CD14-positive monocyte (primary cell): ENCODE data around the gene OR5K2. TPM values are rescaled to one million over a fixed set of nuclear protein-coding genes. Genes with fewer than 3 reads are reported as not detected.

Experiments used
- DNase-seq, 3 donors: peaks; one replicate each; pipeline ENCODE4 v3.0.0-alpha.2; 2011 to 2022
- H2AFZ ChIP-seq: 2 replicates; pipeline ENCODE4 v1.6.0; 2012; ENCODE audit warnings: mild to moderate bottlenecking, low read depth, low read length, inconsistent platforms; ENCODE audit not compliant: insufficient read depth, poor library complexity, severe bottlenecking
- H3K27ac ChIP-seq, 2 donors: 1 replicate in 1 of 2; 2 replicates in 1 of 2; pipeline ENCODE4 v1.5.1; 2012 to 2013; ENCODE audit warnings: low read length in 2 of 2, control low read depth in 1 of 2, inconsistent platforms in 1 of 2, low read depth in 1 of 2, mild to moderate bottlenecking in 1 of 2
- H3K27me3 ChIP-seq, 2 donors: one replicate each; pipeline versions ENCODE4 v1.6.0 to v1.6.1; 2011 to 2013; ENCODE audit warnings: low read length in 2 of 2; ENCODE audit not compliant: control insufficient read depth in 2 of 2, insufficient read depth in 2 of 2
- H3K36me3 ChIP-seq, 2 donors: replicated peaks in 1 of 2; 1 replicate in 1 of 2; 2 replicates in 1 of 2; pipeline versions ENCODE4 v1.5.1 to v1.6.1; 2012 to 2013; ENCODE audit warnings: low read length in 2 of 2, control low read depth in 1 of 2, inconsistent platforms in 1 of 2, mild to moderate bottlenecking in 1 of 2; ENCODE audit not compliant: insufficient read depth in 2 of 2, control insufficient read depth in 1 of 2
- H3K4me1 ChIP-seq, 2 donors: 1 replicate in 1 of 2; 2 replicates in 1 of 2; pipeline versions ENCODE4 v1.5.1 to v1.6.1; 2012 to 2013; ENCODE audit warnings: low read length in 2 of 2, control low read depth in 1 of 2, inconsistent platforms in 1 of 2, mild to moderate bottlenecking in 1 of 2, moderate library complexity in 1 of 2; ENCODE audit not compliant: insufficient read depth in 2 of 2, control insufficient read depth in 1 of 2
- H3K4me2 ChIP-seq: replicated peaks from 2 replicates; pipeline ENCODE3; 2012; ENCODE audit warnings: low read length, moderate library complexity, mild to moderate bottlenecking; ENCODE audit not compliant: poor library complexity, severe bottlenecking; ENCODE audit errors: extremely low read depth
- H3K4me3 ChIP-seq, 3 experiments: fragments of 200-600 bp in 1 of 3; sonication (generic) in 1 of 3; replicated peaks in 1 of 3; 1 replicate in 2 of 3; 2 replicates in 1 of 3; pipeline ENCODE4 v1.5.1; 2011 to 2013; ENCODE audit warnings: low read length in 3 of 3, mild to moderate bottlenecking in 3 of 3, control low read depth in 2 of 3, low read depth in 2 of 3, inconsistent platforms in 1 of 3, moderate library complexity in 1 of 3
- H3K79me2 ChIP-seq: 2 replicates; pipeline ENCODE4 v1.6.0; 2012; ENCODE audit warnings: mild to moderate bottlenecking, control low read depth, inconsistent platforms, low read length, moderate library complexity; ENCODE audit not compliant: insufficient read depth
- H3K9ac ChIP-seq: 2 replicates; pipeline ENCODE4 v1.6.0; 2017; ENCODE audit warnings: low read length, mild to moderate bottlenecking; ENCODE audit not compliant: insufficient read depth, poor library complexity, severe bottlenecking
- H3K9me3 ChIP-seq, 2 donors: replicated peaks in 1 of 2; 1 replicate in 1 of 2; 2 replicates in 1 of 2; pipeline versions ENCODE4 v1.5.1 to v1.6.1; 2012 to 2013; ENCODE audit warnings: low read length in 2 of 2, control low read depth in 1 of 2; ENCODE audit not compliant: control insufficient read depth in 1 of 2, insufficient read depth in 1 of 2
- H4K20me1 ChIP-seq: 2 replicates; pipeline ENCODE4 v1.6.0; 2012; ENCODE audit warnings: mild to moderate bottlenecking, low read length, control low read depth, moderate library complexity; ENCODE audit not compliant: insufficient read depth
- H3K27ac Mint-ChIP-seq, 7 donors: one replicate each; pipeline ENCODE4 v1.8.0; 2020; ENCODE audit warnings: mild to moderate bottlenecking in 7 of 7, mixed read lengths in 7 of 7, moderate library complexity in 6 of 7, inconsistent platforms in 2 of 7
- H3K27me3 Mint-ChIP-seq, 3 donors: one replicate each; pipeline ENCODE4 v1.8.0; 2021 to 2022; ENCODE audit warnings: low read depth in 3 of 3, mild to moderate bottlenecking in 3 of 3, mixed read lengths in 3 of 3, moderate library complexity in 3 of 3, inconsistent platforms in 1 of 3
- H3K36me3 Mint-ChIP-seq, 2 donors: one replicate each; pipeline ENCODE4 v1.8.0; 2020; ENCODE audit warnings: mixed read lengths in 2 of 2, inconsistent platforms in 1 of 2, mild to moderate bottlenecking in 1 of 2
- H3K4me1 Mint-ChIP-seq: one replicate; pipeline ENCODE4 v1.8.0; 2020; ENCODE audit warnings: mild to moderate bottlenecking, mixed read lengths
- H3K4me3 Mint-ChIP-seq, 2 donors: one replicate each; pipeline ENCODE4 v1.8.0; 2020; ENCODE audit warnings: mild to moderate bottlenecking in 2 of 2, mixed read lengths in 2 of 2, moderate library complexity in 1 of 2
- H3K9me3 Mint-ChIP-seq, 7 donors: one replicate each; pipeline ENCODE4 v1.8.0; 2020 to 2022; ENCODE audit warnings: mixed read lengths in 7 of 7, mild to moderate bottlenecking in 6 of 7, moderate library complexity in 6 of 7, inconsistent platforms in 2 of 7
- CTCF ChIP-seq: fragments of 200-600 bp; IDR thresholded peaks from one replicate; pipeline ENCODE4 v1.8.0; 2022; ENCODE audit warnings: antibody characterized with exemption, mild to moderate bottlenecking
- WGBS: methylation state at CpG from one replicate; pipeline ENCODE4 v1.1.5; 2013; ENCODE audit warnings: missing lambda C conversion rate; ENCODE audit not compliant: insufficient coverage; 5-methylcytosine and 5-hydroxymethylcytosine counted together
- intact Hi-C, 2 donors: fragments of 100-400 bp; cut with micrococcal nuclease; formaldehyde crosslinking; loops; one replicate each; pipeline versions ENCODE4 v1.15.0 to v1.15.1; 2023
- polyA plus RNA-seq, 3 donors: library from polyadenylated mRNA; depleted of rRNA in 1 of 3; unstranded in 2 of 3; stranded (reverse) in 1 of 3; fragments of 300-500 nt in 2 of 3; fragments of >200 nt in 1 of 3; fragmentation: Illumina TruSeq in 2 of 3; gene quantifications; 1 replicate in 2 of 3; 2 replicates in 1 of 3; pipeline ENCODE4 v1.2.3, GENCODE V29; 2012 to 2021

The OR5K2 gene
- polyA plus RNA-seq, 3 donors, result not detected

GRCh38 chr3:98500019-98500418 lies 2.5 kb downstream of the OR5K2 start:
- no peak overlapping the region for H2AFZ ChIP-seq
- DNase-seq, result no peak
- H3K27me3 ChIP-seq, result no peaks in the 10 kb centered on the region
- TF ChIP-seq CTCF, result no peak
- Mint-ChIP-seq H3K27me3 (peaks cover 0 to 4% (median 1%) of the 10 kb centered on the region in 3 donors), H3K9me3 (peaks cover 0 to 1% (median 0%) of the 10 kb centered on the region in 7 donors), H3K27ac (peak overlapping the region in 1 of 7 donors; percentile 20), H3K4me3 (no peak overlapping the region), H3K36me3 (no peaks in the 10 kb centered on the region), H3K4me1 (no peaks in the 10 kb centered on the region)
- no peaks in the 10 kb centered on the region for H3K4me1 ChIP-seq
- intact Hi-C loops, result no loop called here
- no peak overlapping the region for H3K4me2 ChIP-seq
- no CpG with 5 or more reads among the region's 4 CpGs for WGBS
- H3K36me3 ChIP-seq, result no peaks in the 10 kb centered on the region
- no peaks in the 10 kb centered on the region for H3K79me2 ChIP-seq
- no peaks in the 10 kb centered on the region for H3K9me3 ChIP-seq
- no peak overlapping the region for H3K27ac ChIP-seq
- H3K4me3 ChIP-seq, result no peak overlapping the region
- no peak overlapping the region for H3K9ac ChIP-seq
- no peaks in the 10 kb centered on the region for H4K20me1 ChIP-seq

GRCh38 chr3:98501270-98501669 lies 3.8 kb downstream of the OR5K2 start:
- no peaks in the 10 kb centered on the region for H3K4me1 ChIP-seq
- H3K36me3 ChIP-seq, result no peaks in the 10 kb centered on the region
- no peak overlapping the region for H3K4me2 ChIP-seq
- Mint-ChIP-seq H3K9me3 (peaks cover 0 to 4% (median 0%) of the 10 kb centered on the region in 7 donors), H3K4me3 (no peak overlapping the region), H3K27me3 (peaks cover 0 to 4% (median 1%) of the 10 kb centered on the region in 3 donors), H3K4me1 (no peaks in the 10 kb centered on the region), H3K36me3 (peaks cover 0 to 3% of the 10 kb centered on the region in 2 donors), H3K27ac (peak overlapping the region in 1 of 7 donors; percentile 51)
- no peak overlapping the region for H2AFZ ChIP-seq
- no peak overlapping the region for H3K9ac ChIP-seq
- no peaks in the 10 kb centered on the region for H3K9me3 ChIP-seq
- H3K4me3 ChIP-seq, result no peak overlapping the region
- no peaks in the 10 kb centered on the region for H3K27me3 ChIP-seq
- no peak for DNase-seq
- TF ChIP-seq CTCF, result no peak
- no peaks in the 10 kb centered on the region for H4K20me1 ChIP-seq
- intact Hi-C loops, result no loop called here
- H3K79me2 ChIP-seq, result no peaks in the 10 kb centered on the region
- H3K27ac ChIP-seq, result no peak overlapping the region
- WGBS, result no CpG with 5 or more reads among the region's 4 CpGs
